ENCODE data around the gene PLSCR5. TPM values are rescaled to one million over a fixed set of nuclear protein-coding genes. Genes with fewer than 3 reads are reported as not detected.

PLSCR5 gene
- polyA plus RNA-seq, 1 experiment = not detected

GRCh38 chr3:146640361-146640760 is 35.2 kb upstream of the PLSCR5 start:
- CTCF ChIA-PET = interaction anchor here (0.6 to 1.8 kb wide), 3 partner anchors 47 to 619 kb away, joined by 4 to 11 read pairs (median 4); no protein-coding TSS in a partner anchor
- no peak for DNase-seq (ENCODE audit: low read depth)

GRCh38 chr3:146638718-146639117 is 33.6 kb upstream of the PLSCR5 start:
- H3K4me3 ChIP-seq (ENCODE audit: low read depth, low read length) = no peak overlapping the region
- CTCF ChIA-PET = interaction anchor here (0.6 to 1.7 kb wide), 10 partner anchors 9 to 1438 kb away, joined by 3 to 4 read pairs (median 3); no protein-coding TSS in a partner anchor
- no peaks in the 10 kb centered on the region for H3K27me3 ChIP-seq (ENCODE audit: control insufficient read depth, insufficient read depth, low read length)
- no peaks in the 10 kb centered on the region for H3K36me3 ChIP-seq (ENCODE audit: control insufficient read depth, insufficient read depth, low read length)
- POLR2A ChIA-PET = no interaction called here
- DNase-seq (ENCODE audit: low read depth) = no peak
- TF ChIP-seq, protein P1, sequence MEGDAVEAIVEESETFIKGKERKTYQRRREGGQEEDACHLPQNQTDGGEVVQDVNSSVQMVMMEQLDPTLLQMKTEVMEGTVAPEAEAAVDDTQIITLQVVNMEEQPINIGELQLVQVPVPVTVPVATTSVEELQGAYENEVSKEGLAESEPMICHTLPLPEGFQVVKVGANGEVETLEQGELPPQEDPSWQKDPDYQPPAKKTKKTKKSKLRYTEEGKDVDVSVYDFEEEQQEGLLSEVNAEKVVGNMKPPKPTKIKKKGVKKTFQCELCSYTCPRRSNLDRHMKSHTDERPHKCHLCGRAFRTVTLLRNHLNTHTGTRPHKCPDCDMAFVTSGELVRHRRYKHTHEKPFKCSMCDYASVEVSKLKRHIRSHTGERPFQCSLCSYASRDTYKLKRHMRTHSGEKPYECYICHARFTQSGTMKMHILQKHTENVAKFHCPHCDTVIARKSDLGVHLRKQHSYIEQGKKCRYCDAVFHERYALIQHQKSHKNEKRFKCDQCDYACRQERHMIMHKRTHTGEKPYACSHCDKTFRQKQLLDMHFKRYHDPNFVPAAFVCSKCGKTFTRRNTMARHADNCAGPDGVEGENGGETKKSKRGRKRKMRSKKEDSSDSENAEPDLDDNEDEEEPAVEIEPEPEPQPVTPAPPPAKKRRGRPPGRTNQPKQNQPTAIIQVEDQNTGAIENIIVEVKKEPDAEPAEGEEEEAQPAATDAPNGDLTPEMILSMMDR (IDR thresholded peaks at IDR 0.05; ENCODE audit: insufficient read depth, low read depth, low read length) = peak; percentile 43

More at GRCh38 chr3:146640361-146640760, 35.2 kb upstream of the PLSCR5 start:
- H3K36me3 ChIP-seq (ENCODE audit: control insufficient read depth, insufficient read depth, low read length) = no peaks in the 10 kb centered on the region
- H3K27me3 ChIP-seq (ENCODE audit: control insufficient read depth, insufficient read depth, low read length) = no peaks in the 10 kb centered on the region
- POLR2A ChIA-PET = no interaction called here
- H3K4me3 ChIP-seq (ENCODE audit: low read depth, low read length) = no peak overlapping the region
- TF ChIP-seq, protein P1 (IDR thresholded peaks at IDR 0.05; ENCODE audit: insufficient read depth, low read depth, low read length) = no peak

- DNase-seq (ENCODE audit: low read depth) = no peak
- ChIA-PET POLR2A (no interaction called here), CTCF (interaction anchor here (0.6 to 1.7 kb wide), 8 partner anchors 8 to 480 kb away, joined by 3 to 4 read pairs (median 3); no protein-coding TSS in a partner anchor)
- no peaks in the 10 kb centered on the region for H3K36me3 ChIP-seq (ENCODE audit: control insufficient read depth, insufficient read depth, low read length)
- H3K4me3 ChIP-seq (ENCODE audit: low read depth, low read length) = no peak overlapping the region
- no peaks in the 10 kb centered on the region for H3K27me3 ChIP-seq (ENCODE audit: control insufficient read depth, insufficient read depth, low read length)
- TF ChIP-seq, protein P1 (IDR thresholded peaks at IDR 0.05; ENCODE audit: insufficient read depth, low read depth, low read length) = no peak
These were observed 32.7 kb upstream of the PLSCR5 start for GRCh38 chr3:146637871-146638270.

GRCh38 chr3:146636881-146637280 is 31.7 kb upstream of the PLSCR5 start:
- H3K27me3 ChIP-seq (ENCODE audit: control insufficient read depth, insufficient read depth, low read length) = no peaks in the 10 kb centered on the region
- DNase-seq (ENCODE audit: low read depth) = no peak
- no peaks in the 10 kb centered on the region for H3K36me3 ChIP-seq (ENCODE audit: control insufficient read depth, insufficient read depth, low read length)
- ChIA-PET POLR2A (no interaction called here), CTCF (interaction anchor here (1.3 kb wide), 1 partner anchor 43 kb away, joined by 4 read pairs; no protein-coding TSS in a partner anchor)
- H3K4me3 ChIP-seq (ENCODE audit: low read depth, low read length) = no peak overlapping the region
- TF ChIP-seq, protein P1 (IDR thresholded peaks at IDR 0.05; ENCODE audit: insufficient read depth, low read depth, low read length) = no peak

- Histone ChIP-seq H3K36me3 (ENCODE audit: control insufficient read depth, insufficient read depth, low read length) (no peaks in the 10 kb centered on the region), H3K4me3 (ENCODE audit: low read depth, low read length) (no peak overlapping the region), H3K27me3 (ENCODE audit: control insufficient read depth, insufficient read depth, low read length) (no peaks in the 10 kb centered on the region)
- POLR2A ChIA-PET = no interaction called here
- no peak for DNase-seq (ENCODE audit: low read depth)
- TF ChIP-seq, protein P1 (IDR thresholded peaks at IDR 0.05; ENCODE audit: insufficient read depth, low read depth, low read length) = no peak
- CTCF ChIA-PET = interaction anchor here (1.3 kb wide), 1 partner anchor 40 kb away, joined by 3 read pairs; no protein-coding TSS in a partner anchor
These were observed 29.2 kb upstream of the PLSCR5 start for GRCh38 chr3:146634346-146634745.

Data from BJ (cell line).